GM12874 (cell line): Measurements from ENCODE around the gene DPYSL5.

Experiments used
- CTCF ChIP-seq: IDR thresholded peaks from 2 replicates; pipeline ENCODE4 v1.5.1; 2011; ENCODE audit warnings: low read depth, mild to moderate bottlenecking, control low read depth, low read length, moderate library complexity; ENCODE audit not compliant: insufficient read depth

Gene DPYSL5

GRCh38 chr2:26820932-26821331, 27.0 kb upstream of the DPYSL5 start:
- TF ChIP-seq CTCF, result no peak

DNA sequence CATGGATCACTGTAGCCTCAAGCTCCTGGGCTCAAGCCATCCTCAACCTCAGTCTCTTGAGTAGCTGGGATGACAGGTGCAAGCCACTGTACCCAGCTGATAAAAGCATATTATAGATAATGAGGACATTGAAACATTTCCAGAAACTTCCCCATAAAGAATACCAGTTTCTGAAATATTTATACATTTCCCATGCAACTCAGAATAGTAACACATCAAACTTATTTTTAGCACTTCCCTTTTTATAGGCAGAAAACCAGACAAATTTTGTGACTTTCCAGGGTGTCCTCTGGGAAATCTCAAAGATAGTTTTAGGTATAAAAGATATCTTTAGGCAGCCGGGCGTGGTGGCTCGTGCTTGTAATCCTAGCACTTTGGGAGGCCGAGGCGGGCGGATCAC, 25.1 kb upstream of the DPYSL5 start:
- TF ChIP-seq CTCF, result no peak

DNA sequence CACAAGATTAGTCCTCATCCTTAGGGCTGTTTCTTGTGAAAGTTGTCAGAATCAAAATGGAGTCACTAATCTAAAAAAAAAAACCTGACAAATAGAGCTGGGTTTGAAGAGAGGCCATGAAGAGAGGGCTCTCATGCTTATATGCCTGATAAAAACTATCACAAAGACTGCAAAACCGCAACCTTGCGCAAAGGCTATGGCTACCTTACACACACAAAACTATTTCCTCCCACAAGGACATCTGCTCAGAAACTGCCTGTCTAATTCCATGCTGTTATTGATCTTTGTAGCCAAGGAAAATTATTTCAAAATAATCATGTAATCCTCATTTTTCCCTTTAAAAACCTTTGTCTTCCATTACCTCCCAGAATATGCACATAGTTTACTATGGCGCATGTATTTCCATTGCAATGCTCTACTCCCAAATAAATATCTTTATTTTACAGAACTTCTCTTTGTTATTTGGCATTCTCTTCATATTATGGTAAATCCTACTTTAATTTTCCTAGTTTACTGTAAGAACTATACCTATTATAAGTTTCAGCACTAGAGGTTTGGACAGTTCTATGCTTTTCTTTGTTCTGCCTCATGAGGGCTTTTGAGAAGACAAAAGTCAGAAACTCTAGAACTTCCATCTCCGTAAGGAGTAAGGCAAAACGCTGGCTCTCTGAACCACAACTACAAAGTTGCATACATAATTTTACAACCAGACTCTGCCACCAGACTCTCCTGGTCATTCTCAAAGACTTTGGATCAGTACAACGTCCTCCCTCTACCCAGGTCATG, 9.6 kb upstream of the DPYSL5 start:
- no peak for TF ChIP-seq CTCF

DNA sequence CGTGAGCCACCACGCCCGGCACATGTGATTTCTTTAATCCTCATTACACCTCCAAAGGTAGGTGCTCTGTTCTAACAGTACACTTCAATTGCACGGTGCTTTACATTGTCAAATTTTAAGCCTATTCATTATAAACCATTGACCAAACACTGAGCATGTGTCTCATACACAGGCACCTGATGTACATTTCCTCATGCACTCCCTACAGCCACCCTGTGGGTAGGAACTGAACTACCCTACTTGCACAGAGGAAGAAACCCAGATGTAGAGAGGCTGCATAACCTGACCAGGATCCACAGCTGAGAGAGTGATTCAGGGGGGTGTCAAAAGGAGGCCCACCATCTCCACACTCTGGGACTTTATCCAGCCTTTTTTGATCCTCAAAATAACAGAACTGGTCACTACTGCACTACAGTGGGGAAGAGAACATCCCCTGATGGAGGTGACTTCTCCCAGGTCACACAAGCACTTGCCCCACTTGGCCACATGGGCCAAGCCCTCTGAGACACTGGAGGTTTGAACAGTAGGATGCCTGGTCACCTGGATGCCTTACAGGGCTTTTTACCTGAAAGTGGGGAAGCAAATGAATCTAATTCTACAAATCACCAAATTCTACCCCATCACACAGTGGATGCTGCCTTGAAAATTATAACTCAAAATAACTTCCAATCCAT, 6.9 kb upstream of the DPYSL5 start:
- peak; percentile 11; the same call in 1 of the 2 replicates for TF ChIP-seq CTCF

DNA sequence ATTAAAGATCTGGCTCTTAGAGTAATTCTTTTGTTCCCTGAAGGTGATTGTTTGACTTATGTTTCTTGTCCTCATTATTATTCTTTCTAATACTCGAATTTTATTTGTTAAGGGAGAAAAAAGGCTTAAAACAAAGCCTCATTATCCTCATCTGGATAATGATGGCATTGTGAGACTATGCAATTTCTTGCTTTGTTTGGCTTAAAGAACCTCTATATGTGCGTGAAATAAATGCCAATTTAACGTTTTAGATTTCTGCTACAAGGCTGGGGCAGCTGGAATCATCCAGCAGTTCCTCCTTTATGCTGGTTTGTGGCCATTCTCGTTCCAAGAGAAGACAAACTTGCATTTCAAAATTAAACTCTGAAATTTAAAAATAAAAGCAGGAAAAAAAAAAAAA, 4.9 kb upstream of the DPYSL5 start:
- TF ChIP-seq CTCF, result no peak

DNA sequence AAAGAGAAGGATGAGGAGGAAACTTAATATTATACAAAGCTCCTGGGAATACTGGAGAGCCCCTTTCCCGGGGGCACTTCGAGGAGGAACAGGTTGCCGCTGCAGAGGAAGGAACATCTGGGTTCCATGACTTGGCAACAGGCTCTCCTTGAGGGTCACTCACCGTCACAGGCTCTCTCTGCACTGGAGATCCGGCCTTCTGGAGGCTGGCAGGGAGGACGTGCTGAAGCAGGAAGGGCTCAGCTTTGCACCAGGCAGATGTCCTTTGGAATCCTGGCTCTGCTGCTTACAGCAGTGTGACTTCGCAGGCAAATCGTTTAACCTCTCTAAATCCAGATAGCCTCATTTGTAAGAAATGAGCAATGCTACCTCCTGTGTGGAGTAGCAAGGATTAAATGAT, 2.9 kb upstream of the DPYSL5 start:
- no peak for TF ChIP-seq CTCF

DNA sequence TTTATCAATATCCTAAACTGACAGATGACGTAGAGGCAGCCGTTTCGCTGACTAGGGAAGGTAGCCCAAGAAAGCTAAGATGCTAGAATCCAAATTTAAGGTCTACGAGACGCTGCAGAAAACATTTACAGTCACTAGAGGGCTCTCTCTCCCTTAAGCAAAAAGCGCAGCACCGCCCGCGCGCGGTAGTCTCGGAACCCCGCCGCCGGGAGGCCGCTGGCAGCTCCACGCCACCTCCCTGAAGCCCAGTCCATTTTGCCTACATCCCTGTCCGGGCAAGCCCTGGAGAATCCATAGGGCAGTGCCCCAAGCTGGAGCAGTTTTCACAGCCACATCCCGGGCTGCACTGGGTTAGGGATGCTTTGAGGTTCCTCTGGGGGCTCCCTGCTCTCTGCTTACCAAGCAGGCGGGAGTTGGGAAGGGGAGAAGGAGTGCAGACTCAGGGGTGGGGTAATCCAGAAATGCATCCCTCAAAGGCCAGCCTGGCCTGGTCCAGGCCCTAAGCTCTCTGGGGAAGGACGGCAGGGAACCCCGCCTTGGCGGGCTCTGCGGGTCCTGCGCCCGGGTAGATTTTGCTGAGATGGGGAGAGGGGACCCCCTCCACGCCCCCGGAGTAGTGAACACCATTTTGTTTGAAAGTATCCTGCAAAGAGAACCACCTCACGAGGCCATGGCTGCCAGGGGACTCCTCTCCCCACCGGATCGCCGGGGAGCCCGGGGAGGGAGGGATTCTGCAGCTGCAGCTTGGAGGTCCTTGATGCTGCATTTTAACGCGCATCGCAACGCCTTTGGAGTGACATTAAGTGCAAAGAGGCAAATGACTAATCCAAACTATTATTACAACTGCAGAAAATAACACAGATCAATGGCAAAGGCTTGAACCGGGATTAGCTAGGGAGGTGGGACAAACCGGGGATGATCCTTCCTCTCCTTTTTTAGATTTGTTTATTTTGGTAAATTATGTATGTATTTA, 1.3 kb upstream of the DPYSL5 start:
- TF ChIP-seq CTCF, result peak; percentile 82
